Astrocyte (in vitro differentiated cells and primary cell): ENCODE results near the gene DHRS4. TPM values are rescaled to one million over a fixed set of nuclear protein-coding genes. Genes with fewer than 3 reads are reported as not detected.
"Not testable (repeated sequence)": the region's sequence is repeated elsewhere in the genome, so short reads cannot be mapped to it uniquely, and the experiment has no call there.

ENCODE experiments used
- DNase-seq: peaks from one replicate; pipeline ENCODE4 v3.0.0-alpha.2; 2010; ENCODE audit warnings: low read depth
- FAIRE-seq: peaks from 2 replicates; lab custom pipeline; 2011; peaks lifted over from hg19 to GRCh38; lab: Jason Lieb, UNC
- H2AFZ ChIP-seq: 2 replicates; pipeline ENCODE4 v1.6.0; 2012; ENCODE audit warnings: low read depth, low read length, inconsistent platforms
- H3K27ac ChIP-seq: 2 replicates; pipeline ENCODE4 v1.5.1; 2011; ENCODE audit warnings: low read depth, low read length, inconsistent platforms
- H3K27me3 ChIP-seq: 2 replicates; pipeline ENCODE4 v1.6.0; 2011; ENCODE audit warnings: low read length, inconsistent platforms; ENCODE audit not compliant: insufficient read depth
- H3K36me3 ChIP-seq: 2 replicates; pipeline ENCODE4 v1.5.1; 2011; ENCODE audit warnings: low read length, inconsistent platforms; ENCODE audit not compliant: insufficient read depth
- H3K4me1 ChIP-seq: 2 replicates; pipeline ENCODE4 v1.5.1; 2011; ENCODE audit warnings: low read length, inconsistent platforms; ENCODE audit not compliant: insufficient read depth
- H3K4me2 ChIP-seq: 2 replicates; pipeline ENCODE4 v1.6.0; 2012; ENCODE audit warnings: low read length, inconsistent platforms
- H3K4me3 ChIP-seq: 2 replicates; pipeline ENCODE4 v1.5.1; 2011; ENCODE audit warnings: low read depth, mild to moderate bottlenecking, low read length, inconsistent platforms; ENCODE audit not compliant: insufficient read depth
- H3K79me2 ChIP-seq: 2 replicates; pipeline ENCODE4 v1.6.0; 2012; ENCODE audit warnings: mild to moderate bottlenecking, low read length, inconsistent platforms; ENCODE audit not compliant: insufficient read depth
- H3K9ac ChIP-seq: 2 replicates; pipeline ENCODE4 v1.6.0; 2012; ENCODE audit warnings: mild to moderate bottlenecking, low read length, inconsistent platforms
- H3K9me3 ChIP-seq: 2 replicates; pipeline ENCODE4 v1.5.1; 2012; ENCODE audit warnings: low read depth, mild to moderate bottlenecking, low read length, inconsistent platforms; ENCODE audit not compliant: insufficient read depth
- H4K20me1 ChIP-seq: 2 replicates; pipeline ENCODE4 v1.6.0; 2012; ENCODE audit warnings: low read length, inconsistent platforms; ENCODE audit not compliant: insufficient read depth
- H3K27ac Mint-ChIP-seq: one replicate; pipeline ENCODE4 v1.8.0; 2021; ENCODE audit warnings: mild to moderate bottlenecking, mixed read lengths; ENCODE audit not compliant: unreplicated experiment
- H3K27me3 Mint-ChIP-seq: one replicate; pipeline ENCODE4 v1.8.0; 2021; ENCODE audit warnings: low read depth, mixed read lengths; ENCODE audit not compliant: unreplicated experiment
- H3K36me3 Mint-ChIP-seq: one replicate; pipeline ENCODE4 v1.8.0; 2021; ENCODE audit warnings: low read depth, mixed read lengths; ENCODE audit not compliant: unreplicated experiment
- H3K4me1 Mint-ChIP-seq: one replicate; pipeline ENCODE4 v1.8.0; 2021; ENCODE audit warnings: low read depth, mixed read lengths; ENCODE audit not compliant: unreplicated experiment
- H3K4me3 Mint-ChIP-seq: one replicate; pipeline ENCODE4 v1.8.0; 2021; ENCODE audit warnings: mild to moderate bottlenecking, moderate library complexity, mixed read lengths; ENCODE audit not compliant: unreplicated experiment
- H3K9me3 Mint-ChIP-seq: one replicate; pipeline ENCODE4 v1.8.0; 2021; ENCODE audit warnings: mild to moderate bottlenecking, mixed read lengths; ENCODE audit not compliant: unreplicated experiment
- CTCF ChIP-seq: IDR thresholded peaks from 2 replicates; pipeline ENCODE4 v1.5.1; 2011; ENCODE audit warnings: low read depth, mild to moderate bottlenecking, inconsistent platforms, low read length, moderate library complexity; ENCODE audit not compliant: insufficient read depth
- EZH2 ChIP-seq: IDR thresholded peaks from 2 replicates; pipeline ENCODE4 v1.6.1; 2012; ENCODE audit warnings: mild to moderate bottlenecking, low read length, inconsistent platforms; ENCODE audit not compliant: insufficient read depth
- total RNA-seq: library from RNA; stranded (reverse); gene quantifications from 2 replicates; pipeline ENCODE4 v1.2.1, GENCODE V29; 2021

Gene DHRS4
- total RNA-seq, 1 donor from 2014 or later, result 18.4 TPM

- Histone ChIP-seq H3K4me2 (no peak overlapping the region), H3K4me3 (no peak overlapping the region), H3K79me2 (no peaks in the 10 kb centered on the region), H3K36me3 (no peaks in the 10 kb centered on the region), H3K9ac (no peak overlapping the region), H3K27me3 (no peaks in the 10 kb centered on the region), H4K20me1 (no peaks in the 10 kb centered on the region), H3K4me1 (no peaks in the 10 kb centered on the region), H3K9me3 (no peaks in the 10 kb centered on the region), H2AFZ (no peak overlapping the region), H3K27ac (no peak overlapping the region)
- Mint-ChIP-seq H3K4me1 (no peaks in the 10 kb centered on the region), H3K27me3 (peaks cover 3% of the 10 kb centered on the region), H3K9me3 (no peaks in the 10 kb centered on the region), H3K36me3 (no peaks in the 10 kb centered on the region), H3K27ac (no peak overlapping the region), H3K4me3 (no peak overlapping the region)
- TF ChIP-seq CTCF, result no peak
- no peak for TF ChIP-seq EZH2
- DNase-seq (no peak), FAIRE-seq (no peak)
Measured at GRCh38 chr14:24011051-24011450, 57.5 kb downstream of the DHRS4 start.

- H3K4me3 Mint-ChIP-seq, H3K27ac Mint-ChIP-seq, H3K27me3 Mint-ChIP-seq: not testable (repeated sequence)
Measured at GRCh38 chr14:24012726-24013273, 59.2 kb downstream of the DHRS4 start.

GRCh38 chr14:24013654-24014514 is 60.3 kb downstream of the DHRS4 start:
- Mint-ChIP-seq H3K4me3 (no peak overlapping the region), H3K36me3 (no peaks in the 10 kb centered on the region), H3K27ac (no peak overlapping the region), H3K27me3 (peaks cover 10% of the 10 kb centered on the region), H3K4me1 (no peaks in the 10 kb centered on the region), H3K9me3 (peaks cover 4% of the 10 kb centered on the region)
- Histone ChIP-seq H2AFZ (no peak overlapping the region), H3K4me1 (no peaks in the 10 kb centered on the region), H3K27ac (no peak overlapping the region), H3K9me3 (no peaks in the 10 kb centered on the region), H3K36me3 (no peaks in the 10 kb centered on the region), H3K9ac (no peak overlapping the region), H3K79me2 (no peaks in the 10 kb centered on the region), H4K20me1 (no peaks in the 10 kb centered on the region), H3K4me3 (no peak overlapping the region), H3K27me3 (no peaks in the 10 kb centered on the region), H3K4me2 (no peak overlapping the region)
- FAIRE-seq, result no peak
- TF ChIP-seq EZH2 (no peak), CTCF (peak; percentile 87)
- DNase-seq, result peak; percentile 42

More at GRCh38 chr14:24012726-24013273, 59.2 kb downstream of the DHRS4 start:
- H3K4me2 ChIP-seq, DNase-seq, H3K4me1 ChIP-seq, H3K9ac ChIP-seq, H3K9me3 ChIP-seq, H3K4me1 Mint-ChIP-seq, H3K36me3 Mint-ChIP-seq, H3K27me3 ChIP-seq, H3K9me3 Mint-ChIP-seq, H3K4me3 ChIP-seq, H3K36me3 ChIP-seq, H3K27ac ChIP-seq, H2AFZ ChIP-seq, H4K20me1 ChIP-seq, FAIRE-seq, H3K79me2 ChIP-seq: not testable (repeated sequence)

GRCh38 chr14:24015745-24016144 is 62.2 kb downstream of the DHRS4 start:
- not testable (repeated sequence) for H4K20me1 ChIP-seq, H3K9me3 Mint-ChIP-seq, H3K4me2 ChIP-seq, H3K9ac ChIP-seq, H3K4me3 Mint-ChIP-seq, DNase-seq, H3K36me3 ChIP-seq, H3K27ac Mint-ChIP-seq, H3K4me3 ChIP-seq, H3K9me3 ChIP-seq, FAIRE-seq, H3K4me1 ChIP-seq, H3K27ac ChIP-seq, H3K4me1 Mint-ChIP-seq, H3K27me3 ChIP-seq, H3K36me3 Mint-ChIP-seq, H2AFZ ChIP-seq, H3K79me2 ChIP-seq
- H3K27me3 Mint-ChIP-seq, result peaks cover 12% of the 10 kb centered on the region
